Kidney epithelial cell (primary cell): Measurements from ENCODE around the gene ARL13B. TPM values are rescaled to one million over a fixed set of nuclear protein-coding genes. Genes with fewer than 3 reads are reported as not detected.

Source experiments
- DNase-seq: peaks from one replicate; pipeline ENCODE4 v3.0.0-alpha.2; 2010; ENCODE audit warnings: low read depth
- H3K27me3 ChIP-seq: 2 replicates; pipeline ENCODE4 v1.6.0; 2011; ENCODE audit warnings: low read length; ENCODE audit not compliant: control insufficient read depth, insufficient read depth
- H3K36me3 ChIP-seq: 2 replicates; pipeline ENCODE4 v1.5.1; 2011; ENCODE audit warnings: low read length; ENCODE audit not compliant: control insufficient read depth, insufficient read depth
- H3K4me3 ChIP-seq: 2 replicates; pipeline ENCODE4 v1.5.1; 2011; ENCODE audit warnings: low read depth, mild to moderate bottlenecking, control low read depth, low read length
- total RNA-seq: library from RNA; depleted of rRNA; stranded (reverse); fragments of >200 nt; gene quantifications from 2 replicates; pipeline ENCODE4 v1.2.3, GENCODE V29; 2015
- TF ChIP-seq, protein P1 (sequence below): IDR thresholded peaks from 2 replicates; pipeline ENCODE4 v1.5.1; 2011; ENCODE audit warnings: mild to moderate bottlenecking, moderate library complexity, low read length, control low read depth, inconsistent platforms; ENCODE audit not compliant: insufficient read depth, poor library complexity, severe bottlenecking

The ARL13B gene
- total RNA-seq, 1 donor from 2014 or later: 11.4 TPM

DNA sequence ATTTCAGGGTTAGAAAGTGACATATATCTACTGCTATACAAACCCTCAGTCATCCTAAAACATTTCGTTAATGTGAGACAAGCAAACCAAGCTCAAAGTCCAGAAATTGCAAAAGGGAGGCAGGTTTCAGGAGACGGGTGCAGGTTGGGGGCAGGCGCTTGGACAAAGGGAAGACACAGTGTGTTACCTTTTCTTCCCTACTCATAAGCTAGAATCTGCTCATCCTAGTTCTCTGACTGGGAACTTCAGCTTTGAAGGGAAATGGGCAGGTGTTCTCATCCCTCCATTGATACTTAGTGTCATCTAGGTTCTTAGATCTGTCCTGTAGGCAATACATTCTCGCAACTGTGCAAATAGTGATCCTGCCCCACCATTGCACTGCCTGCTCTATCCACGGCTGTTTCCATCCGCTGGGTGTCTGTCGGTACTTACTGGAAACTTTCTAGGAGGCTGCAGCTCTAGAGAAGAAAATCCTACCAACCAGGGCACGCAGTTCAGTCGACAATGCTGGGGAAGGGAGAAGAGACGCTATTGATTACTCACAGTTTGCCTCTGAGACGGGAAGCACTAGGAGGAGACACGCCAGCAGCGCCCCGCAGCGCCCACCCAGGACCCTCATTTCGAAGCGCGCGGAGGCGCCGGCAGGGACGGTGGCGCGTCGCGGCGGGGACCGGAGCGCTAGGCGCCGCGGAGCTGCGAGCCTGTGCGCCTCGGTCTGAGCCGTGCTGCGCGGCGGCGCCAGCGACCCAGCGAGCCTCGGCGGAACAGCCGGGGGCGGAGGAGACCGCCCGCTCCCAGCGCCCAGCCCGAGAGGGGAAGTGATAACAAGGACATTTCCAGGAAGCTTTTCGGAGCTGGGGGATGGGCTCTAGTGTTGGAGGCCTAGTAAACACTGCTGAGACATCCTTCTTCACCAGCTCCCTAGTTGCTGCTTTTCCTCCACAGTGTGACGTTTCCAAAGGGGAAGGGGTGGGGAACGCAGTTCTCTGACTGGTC, 6.5 kb upstream of the ARL13B start, which contains the start of gene PROS1:
PROS1 (minus strand) TSS at position 766 of the 996 bp plus-strand sequence; CDS start at position 619, 147 bp downstream.
- TF ChIP-seq, protein P1, sequence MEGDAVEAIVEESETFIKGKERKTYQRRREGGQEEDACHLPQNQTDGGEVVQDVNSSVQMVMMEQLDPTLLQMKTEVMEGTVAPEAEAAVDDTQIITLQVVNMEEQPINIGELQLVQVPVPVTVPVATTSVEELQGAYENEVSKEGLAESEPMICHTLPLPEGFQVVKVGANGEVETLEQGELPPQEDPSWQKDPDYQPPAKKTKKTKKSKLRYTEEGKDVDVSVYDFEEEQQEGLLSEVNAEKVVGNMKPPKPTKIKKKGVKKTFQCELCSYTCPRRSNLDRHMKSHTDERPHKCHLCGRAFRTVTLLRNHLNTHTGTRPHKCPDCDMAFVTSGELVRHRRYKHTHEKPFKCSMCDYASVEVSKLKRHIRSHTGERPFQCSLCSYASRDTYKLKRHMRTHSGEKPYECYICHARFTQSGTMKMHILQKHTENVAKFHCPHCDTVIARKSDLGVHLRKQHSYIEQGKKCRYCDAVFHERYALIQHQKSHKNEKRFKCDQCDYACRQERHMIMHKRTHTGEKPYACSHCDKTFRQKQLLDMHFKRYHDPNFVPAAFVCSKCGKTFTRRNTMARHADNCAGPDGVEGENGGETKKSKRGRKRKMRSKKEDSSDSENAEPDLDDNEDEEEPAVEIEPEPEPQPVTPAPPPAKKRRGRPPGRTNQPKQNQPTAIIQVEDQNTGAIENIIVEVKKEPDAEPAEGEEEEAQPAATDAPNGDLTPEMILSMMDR: no peak
- H3K36me3 ChIP-seq: no peaks in the 10 kb centered on the region
- H3K27me3 ChIP-seq: no peaks in the 10 kb centered on the region
- H3K4me3 ChIP-seq: peak within 1 kb of the TSS; percentile 61
- peak; percentile 31 for DNase-seq

DNA sequence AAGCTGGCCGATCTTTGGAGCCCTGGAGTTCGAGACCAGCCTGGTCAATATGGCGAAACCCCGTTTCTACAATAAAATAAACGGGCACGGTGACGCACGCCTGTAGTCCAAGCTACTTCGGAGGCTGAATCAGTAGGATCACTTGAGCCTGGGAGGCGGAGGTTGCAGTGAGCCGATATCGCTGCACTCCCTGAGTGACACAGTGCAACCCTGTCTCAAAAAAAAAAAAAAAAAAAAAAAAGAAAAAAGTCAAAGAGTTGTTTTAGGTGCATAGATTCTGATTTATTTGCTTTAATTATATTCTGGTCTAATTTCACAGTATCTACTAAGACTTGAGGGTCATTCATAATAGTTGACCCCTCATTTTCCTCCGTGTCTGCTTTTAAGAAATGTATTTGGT, 1.7 kb downstream of the ARL13B start:
- Histone ChIP-seq H3K36me3 (no peaks in the 10 kb centered on the region), H3K27me3 (no peaks in the 10 kb centered on the region), H3K4me3 (no peak overlapping the region)
- TF ChIP-seq, protein P1: no peak
- DNase-seq: no peak

DNA sequence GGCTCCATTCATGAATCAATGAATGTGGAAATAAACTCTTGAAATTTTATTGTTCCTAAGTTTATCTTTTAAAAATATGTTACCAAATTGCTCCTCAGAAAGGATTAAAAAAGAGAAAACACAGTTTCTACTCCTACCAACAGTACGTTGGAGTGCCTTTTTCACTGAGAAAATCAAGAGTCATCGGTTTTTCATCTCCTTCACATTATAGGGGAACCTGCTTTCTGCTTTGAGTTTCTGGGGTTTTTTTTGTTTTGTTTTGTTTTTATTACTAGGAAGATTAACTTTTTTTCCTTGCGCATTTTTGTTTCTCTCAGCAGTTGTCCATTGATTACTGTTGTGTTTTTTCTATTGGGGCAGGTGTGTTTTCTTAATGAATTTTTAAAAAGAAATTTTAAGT, 3.5 kb downstream of the ARL13B start:
- no peak overlapping the region for H3K4me3 ChIP-seq
- DNase-seq: no peak
- TF ChIP-seq, protein P1: no peak

DNA sequence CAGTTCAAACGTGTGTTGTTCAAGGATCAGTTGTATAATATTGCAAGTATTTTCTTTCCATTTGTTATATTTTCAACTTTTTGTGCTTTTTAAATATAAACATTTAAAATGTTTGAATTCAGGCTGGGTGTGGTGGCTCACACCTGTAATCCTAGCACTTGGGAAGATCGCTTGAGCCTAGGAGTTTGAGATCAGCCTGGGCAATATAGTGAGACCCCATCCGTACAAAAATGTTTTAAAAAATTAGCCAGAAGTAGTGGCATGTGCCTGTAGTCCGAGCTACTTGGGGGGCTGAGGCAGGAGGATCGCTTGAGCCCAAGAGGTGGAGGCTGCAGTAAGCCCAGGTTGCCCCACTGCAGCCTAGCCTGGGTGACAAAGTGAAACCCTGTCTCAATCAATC, 4.7 kb downstream of the ARL13B start:
- no peak overlapping the region for H3K4me3 ChIP-seq
- no peak for DNase-seq
- H3K36me3 ChIP-seq: no peaks in the 10 kb centered on the region
- H3K27me3 ChIP-seq: no peaks in the 10 kb centered on the region
- TF ChIP-seq, protein P1: no peak

More for the DNA sequence above, 3.5 kb downstream of the ARL13B start:
- Histone ChIP-seq H3K36me3 (no peaks in the 10 kb centered on the region), H3K27me3 (no peaks in the 10 kb centered on the region)

DNA sequence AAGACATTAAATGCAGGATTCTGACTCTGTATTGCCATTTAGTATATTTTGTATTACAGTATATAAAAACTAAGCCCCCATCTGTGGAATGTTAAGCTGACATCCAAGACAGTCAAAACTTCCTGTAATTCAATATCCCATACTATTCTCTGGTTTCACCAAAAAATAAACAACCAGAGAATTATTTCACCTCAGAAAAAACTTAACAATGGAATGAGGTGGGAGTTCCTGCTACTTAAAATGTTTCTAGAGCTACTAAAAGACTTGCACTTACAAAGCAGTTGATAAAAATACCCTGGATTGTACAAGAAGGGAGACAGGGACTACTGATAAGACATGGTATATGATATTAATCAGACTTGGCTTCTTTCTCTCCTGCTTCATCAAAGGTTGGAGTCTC, 8.3 kb downstream of the ARL13B start:
- no peak for DNase-seq
- no peak overlapping the region for H3K4me3 ChIP-seq
- TF ChIP-seq, protein P1: no peak
- no peaks in the 10 kb centered on the region for H3K36me3 ChIP-seq
- no peaks in the 10 kb centered on the region for H3K27me3 ChIP-seq

DNA sequence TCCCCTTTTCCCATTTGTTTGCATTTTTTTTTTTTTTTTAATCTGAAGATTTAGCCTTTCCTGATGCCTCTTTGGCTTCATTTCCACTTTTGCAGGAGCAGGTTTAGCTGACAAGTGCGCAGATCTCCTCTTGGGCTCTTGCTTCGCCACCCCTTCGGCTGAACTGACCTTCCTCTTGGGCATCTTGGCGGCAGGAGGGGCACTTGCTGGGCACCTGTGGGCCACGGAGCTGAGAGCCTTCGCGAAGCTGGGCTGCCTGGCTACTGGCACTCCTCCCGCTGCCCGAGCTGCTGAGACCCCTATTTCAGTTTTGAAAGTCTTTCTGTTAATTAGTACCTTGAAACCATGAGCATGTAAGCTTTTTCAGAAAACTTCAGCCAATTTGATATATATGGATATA, 8.8 kb downstream of the ARL13B start:
- H3K4me3 ChIP-seq: no peak overlapping the region

More for the DNA sequence above, 8.8 kb downstream of the ARL13B start:
- TF ChIP-seq, protein P1: no peak
- DNase-seq: no peak
- no peaks in the 10 kb centered on the region for H3K27me3 ChIP-seq
- H3K36me3 ChIP-seq: no peaks in the 10 kb centered on the region
